Airway epithelial cell (primary cell): Measurements from ENCODE around the gene TMLHE. TPM values are rescaled to one million over a fixed set of nuclear protein-coding genes. Genes with fewer than 3 reads are reported as not detected.

ENCODE experiments used
- total RNA-seq: library from RNA; depleted of rRNA; stranded (reverse); fragments of >200 nt; gene quantifications from 2 replicates; pipeline ENCODE4 v1.2.3, GENCODE V29; 2015

TMLHE gene
- 6.0 and 10.0 TPM in 2 replicates for total RNA-seq

GRCh38 chrX:155612312-155613224, at the start of gene TMLHE, which contains the start of gene SPRY3:
Gene TMLHE, minus strand, starts transcription at chrX:155612952. Its CDS starts 67,676 bp downstream, at chrX:155545276.
Gene SPRY3, plus strand, starts transcription at chrX:155612586.

GRCh38 chrX:155458471-155458870, 154.3 kb downstream of the TMLHE start, which contains the start of gene F8A3:
Gene F8A3, minus strand, starts transcription at chrX:155458620. Its CDS starts 20 bp downstream, at chrX:155458600.

Other genes with a start within 250 kb of the TMLHE start
- gene F8A2, start 230.9 kb downstream of the TMLHE start, total RNA-seq = not detected in 2 replicates
- gene F8A3, start 154.3 kb downstream of the TMLHE start, total RNA-seq = 0.33 and 5.3 TPM in 2 replicates
- gene SPRY3, start 366 bp downstream of the TMLHE start, total RNA-seq = 0.05 and 0.21 TPM in 2 replicates